ENCODE measurements around the gene KRTAP10-7. TPM values are rescaled to one million over a fixed set of nuclear protein-coding genes. Genes with fewer than 3 reads are reported as not detected.
"Not testable (repeated sequence)": the region's sequence is repeated elsewhere in the genome, so short reads cannot be mapped to it uniquely, and the experiment has no call there.

KRTAP10-7 gene
- polyA plus RNA-seq, 3 donors = not detected

GRCh38 chr21:44556879-44557278 lies 43.5 kb upstream of the KRTAP10-7 start:
- no peaks in the 10 kb centered on the region for H3K4me1 ChIP-seq (ENCODE audit: control insufficient read depth in 1 of 2, insufficient read depth in 2 of 2, low read length in 2 of 2)
- H2AFZ ChIP-seq (ENCODE audit: insufficient read depth, low read depth, low read length, poor library complexity, severe bottlenecking) = no peak overlapping the region
- TF ChIP-seq CTCF (IDR thresholded peaks at IDR 0.05) = no peak
- H3K9ac ChIP-seq (ENCODE audit: insufficient read depth, low read length, poor library complexity, severe bottlenecking) = no peak overlapping the region
- Mint-ChIP-seq H3K4me1 (no peaks in the 10 kb centered on the region), H3K36me3 (no peaks in the 10 kb centered on the region), H3K27ac (no peak overlapping the region), H3K27me3 (ENCODE audit: low read depth in 3 of 3) (peaks cover 8 to 12% (median 12%) of the 10 kb centered on the region in 3 donors), H3K4me3 (peak overlapping the region in 1 of 2 donors; percentile 21), H3K9me3 (peaks cover 0 to 21% (median 5%) of the 10 kb centered on the region in 7 donors)
- H3K9me3 ChIP-seq (replicated peaks in 1 of 2; ENCODE audit: control insufficient read depth in 1 of 2, insufficient read depth in 1 of 2, low read length in 2 of 2) = no peaks in the 10 kb centered on the region
- no peak overlapping the region for H3K4me2 ChIP-seq (replicated peaks; ENCODE audit: extremely low read depth, low read length, poor library complexity, severe bottlenecking)
- intact Hi-C loops (cut with micrococcal nuclease) = no loop called here
- no peaks in the 10 kb centered on the region for H3K36me3 ChIP-seq (replicated peaks in 1 of 2; ENCODE audit: control insufficient read depth in 1 of 2, insufficient read depth in 2 of 2, low read length in 2 of 2)
- no peaks in the 10 kb centered on the region for H3K27me3 ChIP-seq (ENCODE audit: control insufficient read depth in 2 of 2, insufficient read depth in 2 of 2, low read length in 2 of 2)
- H3K4me3 ChIP-seq (replicated peaks in 1 of 3; ENCODE audit: low read depth in 2 of 3, low read length in 3 of 3) = no peak overlapping the region
- no peak overlapping the region for H3K27ac ChIP-seq (ENCODE audit: low read depth in 1 of 2, low read length in 2 of 2)
- DNase-seq = no peak
- WGBS (ENCODE audit: insufficient coverage) = 82% methylated on average over 6 of the region's 9 CpGs
- no peaks in the 10 kb centered on the region for H4K20me1 ChIP-seq (ENCODE audit: insufficient read depth, low read length)
- H3K79me2 ChIP-seq (ENCODE audit: insufficient read depth, low read length) = no peaks in the 10 kb centered on the region

- WGBS (ENCODE audit: insufficient coverage) = 73% methylated on average over 25 of the region's 30 CpGs
- no peak for TF ChIP-seq CTCF (IDR thresholded peaks at IDR 0.05)
- H3K36me3 Mint-ChIP-seq = no peaks in the 10 kb centered on the region
- no peak overlapping the region for H3K4me3 ChIP-seq (replicated peaks in 1 of 3; ENCODE audit: low read depth in 2 of 3, low read length in 3 of 3)
- no peak for DNase-seq
- H3K27ac Mint-ChIP-seq = no peak overlapping the region
- peaks cover 7 to 12% (median 10%) of the 10 kb centered on the region in 3 donors for H3K27me3 Mint-ChIP-seq (ENCODE audit: low read depth in 3 of 3)
- no peak overlapping the region for H3K9ac ChIP-seq (ENCODE audit: insufficient read depth, low read length, poor library complexity, severe bottlenecking)
- no peaks in the 10 kb centered on the region for H4K20me1 ChIP-seq (ENCODE audit: insufficient read depth, low read length)
- intact Hi-C loops (cut with micrococcal nuclease) = no loop called here
- peaks cover 0 to 5% of the 10 kb centered on the region in 2 donors for H3K9me3 ChIP-seq (replicated peaks in 1 of 2; ENCODE audit: control insufficient read depth in 1 of 2, insufficient read depth in 1 of 2, low read length in 2 of 2)
- H3K79me2 ChIP-seq (ENCODE audit: insufficient read depth, low read length) = no peaks in the 10 kb centered on the region
- H3K4me1 ChIP-seq (ENCODE audit: control insufficient read depth in 1 of 2, insufficient read depth in 2 of 2, low read length in 2 of 2) = no peaks in the 10 kb centered on the region
- H3K4me3 Mint-ChIP-seq = no peak overlapping the region
- H3K4me2 ChIP-seq (replicated peaks; ENCODE audit: extremely low read depth, low read length, poor library complexity, severe bottlenecking) = no peak overlapping the region
- H3K9me3 Mint-ChIP-seq = peaks cover 2 to 25% (median 7%) of the 10 kb centered on the region in 7 donors
- no peak overlapping the region for H2AFZ ChIP-seq (ENCODE audit: insufficient read depth, low read depth, low read length, poor library complexity, severe bottlenecking)
- no peak overlapping the region for H3K27ac ChIP-seq (ENCODE audit: low read depth in 1 of 2, low read length in 2 of 2)
- H3K36me3 ChIP-seq (replicated peaks in 1 of 2; ENCODE audit: control insufficient read depth in 1 of 2, insufficient read depth in 2 of 2, low read length in 2 of 2) = no peaks in the 10 kb centered on the region
- no peaks in the 10 kb centered on the region for H3K27me3 ChIP-seq (ENCODE audit: control insufficient read depth in 2 of 2, insufficient read depth in 2 of 2, low read length in 2 of 2)
- no peaks in the 10 kb centered on the region for H3K4me1 Mint-ChIP-seq
Measured at GRCh38 chr21:44557491-44558328, 42.7 kb upstream of the KRTAP10-7 start.

- H3K4me1 Mint-ChIP-seq; H4K20me1 ChIP-seq (ENCODE audit: insufficient read depth, low read length); H3K4me2 ChIP-seq (replicated peaks; ENCODE audit: extremely low read depth, low read length, poor library complexity, severe bottlenecking); H3K27me3 Mint-ChIP-seq (ENCODE audit: low read depth in 3 of 3); H3K27ac Mint-ChIP-seq; H3K4me1 ChIP-seq (ENCODE audit: control insufficient read depth in 1 of 2, insufficient read depth in 2 of 2, low read length in 2 of 2); H3K36me3 ChIP-seq (replicated peaks in 1 of 2; ENCODE audit: control insufficient read depth in 1 of 2, insufficient read depth in 2 of 2, low read length in 2 of 2); H3K9ac ChIP-seq (ENCODE audit: insufficient read depth, low read length, poor library complexity, severe bottlenecking); H3K9me3 ChIP-seq (replicated peaks in 1 of 2; ENCODE audit: control insufficient read depth in 1 of 2, insufficient read depth in 1 of 2, low read length in 2 of 2); DNase-seq; H3K4me3 Mint-ChIP-seq; H3K27me3 ChIP-seq (ENCODE audit: control insufficient read depth in 2 of 2, insufficient read depth in 2 of 2, low read length in 2 of 2); H2AFZ ChIP-seq (ENCODE audit: insufficient read depth, low read depth, low read length, poor library complexity, severe bottlenecking); intact Hi-C loops (cut with micrococcal nuclease); H3K4me3 ChIP-seq (replicated peaks in 1 of 3; ENCODE audit: low read depth in 2 of 3, low read length in 3 of 3); H3K27ac ChIP-seq (ENCODE audit: low read depth in 1 of 2, low read length in 2 of 2); H3K36me3 Mint-ChIP-seq; H3K79me2 ChIP-seq (ENCODE audit: insufficient read depth, low read length): not testable (repeated sequence)
- peaks cover 2 to 25% (median 7%) of the 10 kb centered on the region in 7 donors for H3K9me3 Mint-ChIP-seq
- 91% methylated on average over 10 of the region's 10 CpGs for WGBS (ENCODE audit: insufficient coverage)
Measured at GRCh38 chr21:44558329-44558675, 42.1 kb upstream of the KRTAP10-7 start.
